SK-N-SH treated with all-trans-retinoic acid at 6 μM for 48 hours (cell line): ENCODE measurements around the gene PCED1A.

Source experiments
- ATAC-seq: fragments of 200-7000 bp; cut with Tn5 transposase; 3 replicates; pipeline ENCODE4 v1.9.1; 2020; ENCODE audit warnings: mild to moderate bottlenecking, moderate library complexity
- ARNTL ChIP-seq: fragments of 450-650 bp; formaldehyde crosslinking; IDR thresholded peaks from 2 replicates; pipeline ENCODE4 v1.5.0; 2020; ENCODE audit warnings: low read depth, mild to moderate bottlenecking, moderate library complexity, borderline replicate concordance
- BACH2 ChIP-seq: fragments of 250-450 bp; sonication (Bioruptor Pico); IDR thresholded peaks from 2 replicates; pipeline ENCODE4 v1.9.0; 2021; ENCODE audit warnings: mild to moderate bottlenecking, borderline replicate concordance
- CSDC2 ChIP-seq: fragments of 250-450 bp; sonication (Bioruptor Pico); IDR thresholded peaks from 2 replicates; pipeline ENCODE4 v1.5.0; 2020; ENCODE audit warnings: mild to moderate bottlenecking, moderate library complexity
- ESRRG ChIP-seq: fragments of 250-450 bp; sonication (Bioruptor Pico); IDR thresholded peaks from 2 replicates; pipeline ENCODE4 v1.6.1; 2021; ENCODE audit warnings: mild to moderate bottlenecking
- GLIS3 ChIP-seq: fragments of 250-450 bp; sonication (Bioruptor Pico); IDR thresholded peaks from 2 replicates; pipeline ENCODE4 v1.5.0; 2020; ENCODE audit warnings: mild to moderate bottlenecking, moderate library complexity
- ISL1 ChIP-seq: fragments of 250-450 bp; sonication (Bioruptor Pico); IDR thresholded peaks from 2 replicates; pipeline ENCODE4 v2.1.2; 2022; ENCODE audit warnings: mild to moderate bottlenecking, moderate library complexity
- OSR1 ChIP-seq: fragments of 250-450 bp; sonication (Bioruptor Pico); IDR thresholded peaks from 2 replicates; pipeline ENCODE4 v1.8.0; 2022; ENCODE audit warnings: moderate library complexity, mild to moderate bottlenecking, inconsistent platforms
- PATZ1 ChIP-seq: fragments of 250-450 bp; sonication (Bioruptor Pico); IDR thresholded peaks from 2 replicates; pipeline ENCODE4 v1.8.0; 2020; ENCODE audit warnings: mild to moderate bottlenecking, moderate library complexity, borderline replicate concordance
- PPARA ChIP-seq: fragments of 250-450 bp; sonication (Bioruptor Pico); IDR thresholded peaks from 2 replicates; pipeline ENCODE4 v1.5.0; 2020; ENCODE audit warnings: mild to moderate bottlenecking, borderline replicate concordance
- RARB ChIP-seq: fragments of 250-450 bp; sonication (Bioruptor Pico); IDR thresholded peaks from 2 replicates; pipeline ENCODE4 v1.8.0; 2021; ENCODE audit warnings: mild to moderate bottlenecking, moderate library complexity
- SNAI2 ChIP-seq: fragments of 250-450 bp; sonication (Bioruptor Pico); IDR thresholded peaks from 2 replicates; pipeline ENCODE4 v1.5.0; 2020; ENCODE audit warnings: mild to moderate bottlenecking, moderate library complexity
- TCF4 ChIP-seq: fragments of 250-450 bp; sonication (Bioruptor Pico); IDR thresholded peaks from 2 replicates; pipeline ENCODE4 v1.8.0; 2021; ENCODE audit warnings: mild to moderate bottlenecking, moderate library complexity, borderline replicate concordance
- ZC3H10 ChIP-seq: fragments of 250-450 bp; sonication (Bioruptor Pico); IDR thresholded peaks from 2 replicates; pipeline ENCODE4 v1.5.1; 2021; ENCODE audit warnings: mild to moderate bottlenecking, moderate library complexity
- ZFP3 ChIP-seq: fragments of 250-450 bp; sonication (Bioruptor Pico); IDR thresholded peaks from 2 replicates; pipeline ENCODE4 v1.5.0; 2020; ENCODE audit warnings: mild to moderate bottlenecking, moderate library complexity
- ZFP30 ChIP-seq: fragments of 450-650 bp; formaldehyde crosslinking; IDR thresholded peaks from 2 replicates; pipeline ENCODE4 v1.5.0; 2022; ENCODE audit warnings: mild to moderate bottlenecking, moderate library complexity
- ZNF565 ChIP-seq: fragments of 450-650 bp; formaldehyde crosslinking; conservative IDR thresholded peaks from 2 replicates; pipeline ENCODE4 v1.5.0; 2020; ENCODE audit warnings: low read depth, mild to moderate bottlenecking, moderate library complexity
- ZNF70 ChIP-seq: fragments of 450-650 bp; formaldehyde crosslinking; IDR thresholded peaks from 2 replicates; pipeline ENCODE4 v1.5.0; 2020; ENCODE audit warnings: mild to moderate bottlenecking, moderate library complexity
- ZNF8 ChIP-seq: fragments of 450-650 bp; formaldehyde crosslinking; IDR thresholded peaks from 2 replicates; pipeline ENCODE4 v1.5.0; 2020; ENCODE audit warnings: mild to moderate bottlenecking, moderate library complexity
- TF ChIP-seq, protein P1 (sequence below): fragments of 250-450 bp; sonication (Bioruptor Pico); IDR thresholded peaks from 2 replicates; pipeline ENCODE4 v1.5.1; 2020; ENCODE audit warnings: low read depth, mild to moderate bottlenecking, moderate library complexity
- TF ChIP-seq, protein P2 (sequence below): fragments of 250-450 bp; sonication (Bioruptor Pico); IDR thresholded peaks from 2 replicates; pipeline ENCODE4 v1.5.1; 2021; ENCODE audit warnings: mild to moderate bottlenecking, moderate library complexity

The PCED1A gene

DNA sequence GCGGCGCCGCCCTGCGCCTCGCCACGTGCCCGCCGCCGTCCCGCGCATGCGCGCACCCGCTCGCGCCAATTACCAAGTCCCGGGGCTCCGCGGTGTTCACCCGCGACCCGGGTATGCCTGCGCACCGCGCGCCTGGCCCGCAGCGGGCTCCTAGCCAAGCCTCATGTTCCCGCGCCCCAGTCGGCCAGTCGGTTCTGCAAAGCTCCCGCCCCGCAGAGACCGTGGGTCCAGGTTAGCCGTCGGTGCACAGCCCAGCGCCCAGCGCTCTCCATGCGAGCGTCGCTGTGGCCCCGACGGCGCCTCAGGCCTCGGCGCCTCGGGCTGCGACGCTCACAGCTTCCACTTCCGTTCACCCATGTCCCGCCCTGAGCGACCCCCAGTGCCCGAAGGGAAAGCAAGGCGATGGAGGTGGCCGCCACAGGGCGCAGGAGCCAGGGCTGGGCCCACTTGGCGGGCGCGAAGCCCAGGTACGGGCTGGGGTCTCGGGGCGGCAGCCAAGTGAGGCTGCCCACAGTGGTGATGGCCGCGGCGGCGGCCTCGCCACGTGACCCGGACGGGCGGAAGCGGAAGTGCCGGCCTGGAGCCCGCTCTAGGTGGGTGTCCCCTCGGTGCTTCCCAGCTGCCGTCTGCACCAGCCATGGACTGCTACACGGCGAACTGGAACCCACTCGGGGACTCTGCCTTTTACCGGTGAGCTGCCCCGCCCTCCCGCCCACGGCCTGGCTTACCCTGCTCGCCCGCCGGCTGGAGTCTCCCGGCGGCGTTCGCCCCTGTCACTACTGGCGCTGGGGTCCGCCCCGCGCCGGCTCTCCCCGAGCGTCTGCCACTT lies at the start of gene PCED1A, which contains the start of gene VPS16:
Gene PCED1A, minus strand, starts transcription at position 518 of the 829 bp plus-strand sequence. CDS start 743 bp downstream, outside the sequence.
Gene VPS16, plus strand, starts transcription at position 608 of the 829 bp plus-strand sequence. Its CDS starts 30 bp downstream, at position 638.
- peak; percentile 99 for ATAC-seq
- TF ChIP-seq CSDC2 (no peak), SNAI2 (0 out of 2 replicates have a peak, but pooled peaks have one; percentile 12), PPARA (no peak), ZNF565 (CRISPR knock-in tag) (0 out of 2 replicates have a peak, but pooled peaks have one; percentile 5), ZFP30 (CRISPR knock-in tag) (no peak), ZNF8 (CRISPR knock-in tag) (no peak), ESRRG (CRISPR knock-in tag) (no peak), ZFP3 (CRISPR knock-in tag) (peak; percentile 90), RARB (CRISPR knock-in tag) (no peak), ARNTL (CRISPR knock-in tag) (0 out of 2 replicates have a peak, but pooled peaks have one; percentile 14)
- TF ChIP-seq, protein P1, sequence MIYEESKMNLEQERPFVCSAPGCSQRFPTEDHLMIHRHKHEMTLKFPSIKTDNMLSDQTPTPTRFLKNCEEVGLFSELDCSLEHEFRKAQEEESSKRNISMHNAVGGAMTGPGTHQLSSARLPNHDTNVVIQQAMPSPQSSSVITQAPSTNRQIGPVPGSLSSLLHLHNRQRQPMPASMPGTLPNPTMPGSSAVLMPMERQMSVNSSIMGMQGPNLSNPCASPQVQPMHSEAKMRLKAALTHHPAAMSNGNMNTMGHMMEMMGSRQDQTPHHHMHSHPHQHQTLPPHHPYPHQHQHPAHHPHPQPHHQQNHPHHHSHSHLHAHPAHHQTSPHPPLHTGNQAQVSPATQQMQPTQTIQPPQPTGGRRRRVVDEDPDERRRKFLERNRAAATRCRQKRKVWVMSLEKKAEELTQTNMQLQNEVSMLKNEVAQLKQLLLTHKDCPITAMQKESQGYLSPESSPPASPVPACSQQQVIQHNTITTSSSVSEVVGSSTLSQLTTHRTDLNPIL (CRISPR knock-in tag): no peak
- TF ChIP-seq, protein P2, sequence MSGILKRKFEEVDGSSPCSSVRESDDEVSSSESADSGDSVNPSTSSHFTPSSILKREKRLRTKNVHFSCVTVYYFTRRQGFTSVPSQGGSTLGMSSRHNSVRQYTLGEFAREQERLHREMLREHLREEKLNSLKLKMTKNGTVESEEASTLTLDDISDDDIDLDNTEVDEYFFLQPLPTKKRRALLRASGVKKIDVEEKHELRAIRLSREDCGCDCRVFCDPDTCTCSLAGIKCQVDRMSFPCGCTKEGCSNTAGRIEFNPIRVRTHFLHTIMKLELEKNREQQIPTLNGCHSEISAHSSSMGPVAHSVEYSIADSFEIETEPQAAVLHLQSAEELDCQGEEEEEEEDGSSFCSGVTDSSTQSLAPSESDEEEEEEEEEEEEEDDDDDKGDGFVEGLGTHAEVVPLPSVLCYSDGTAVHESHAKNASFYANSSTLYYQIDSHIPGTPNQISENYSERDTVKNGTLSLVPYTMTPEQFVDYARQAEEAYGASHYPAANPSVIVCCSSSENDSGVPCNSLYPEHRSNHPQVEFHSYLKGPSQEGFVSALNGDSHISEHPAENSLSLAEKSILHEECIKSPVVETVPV (CRISPR knock-in tag): no peak

- ATAC-seq: no peak
- no peak for TF ChIP-seq ARNTL (CRISPR knock-in tag)
These were observed 49.3 kb upstream of the PCED1A start for GRCh38 chr20:2889797-2890196.

GRCh38 chr20:2889209-2889608 lies 48.8 kb upstream of the PCED1A start:
- ATAC-seq: no peak

GRCh38 chr20:2888224-2888955 lies 47.9 kb upstream of the PCED1A start:
- no peak for TF ChIP-seq ZNF70 (CRISPR knock-in tag)
- no peak for TF ChIP-seq GLIS3 (CRISPR knock-in tag)
- no peak for TF ChIP-seq ZC3H10 (CRISPR knock-in tag)
- no peak for TF ChIP-seq SNAI2
- TF ChIP-seq BACH2 (CRISPR knock-in tag): no peak
- no peak for TF ChIP-seq PPARA
- TF ChIP-seq ARNTL (CRISPR knock-in tag): no peak
- TF ChIP-seq ZNF565 (CRISPR knock-in tag): no peak
- no peak for TF ChIP-seq ESRRG (CRISPR knock-in tag)
- TF ChIP-seq OSR1 (CRISPR knock-in tag): no peak
- TF ChIP-seq PATZ1 (CRISPR knock-in tag): no peak
- TF ChIP-seq, all 23 proteins: peak for 0
- no peak for ATAC-seq

More at GRCh38 chr20:2889209-2889608, 48.8 kb upstream of the PCED1A start:
- TF ChIP-seq ZFP3 (CRISPR knock-in tag): no peak
- TF ChIP-seq, protein P2 (CRISPR knock-in tag): no peak
- TF ChIP-seq ISL1 (CRISPR knock-in tag): no peak
- no peak for TF ChIP-seq ARNTL (CRISPR knock-in tag)
- no peak for TF ChIP-seq RARB (CRISPR knock-in tag)
- no peak for TF ChIP-seq TCF4 (CRISPR knock-in tag)
